GM21619 (cell line): ENCODE results near the gene RASAL1.

Experiments used
- ATAC-seq: cut with Tn5 transposase; IDR thresholded peaks from one replicate; pipeline ENCODE4 v1.9.1; 2021; ENCODE audit not compliant: unreplicated experiment

RASAL1 gene

DNA sequence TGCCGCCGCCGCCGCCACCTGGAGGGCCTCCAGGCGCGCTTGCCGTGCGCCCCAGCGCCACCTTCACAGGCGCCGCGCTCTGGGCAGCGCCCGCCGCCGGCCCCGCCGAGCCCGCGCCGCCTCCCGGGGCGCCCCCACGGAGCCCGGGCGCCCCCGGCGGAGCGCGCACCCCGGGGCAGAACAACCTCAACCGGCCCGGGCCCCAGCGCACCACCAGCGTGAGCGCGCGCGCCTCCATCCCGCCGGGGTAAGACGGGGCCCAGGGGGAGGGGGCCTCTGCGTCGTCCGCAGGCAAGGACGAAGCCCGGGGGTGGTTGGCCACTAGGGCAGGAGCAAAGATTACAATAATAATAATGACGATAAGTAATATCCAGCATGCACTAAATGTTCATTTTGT is 57.7 kb downstream of the RASAL1 start:
- no peak for ATAC-seq

DNA sequence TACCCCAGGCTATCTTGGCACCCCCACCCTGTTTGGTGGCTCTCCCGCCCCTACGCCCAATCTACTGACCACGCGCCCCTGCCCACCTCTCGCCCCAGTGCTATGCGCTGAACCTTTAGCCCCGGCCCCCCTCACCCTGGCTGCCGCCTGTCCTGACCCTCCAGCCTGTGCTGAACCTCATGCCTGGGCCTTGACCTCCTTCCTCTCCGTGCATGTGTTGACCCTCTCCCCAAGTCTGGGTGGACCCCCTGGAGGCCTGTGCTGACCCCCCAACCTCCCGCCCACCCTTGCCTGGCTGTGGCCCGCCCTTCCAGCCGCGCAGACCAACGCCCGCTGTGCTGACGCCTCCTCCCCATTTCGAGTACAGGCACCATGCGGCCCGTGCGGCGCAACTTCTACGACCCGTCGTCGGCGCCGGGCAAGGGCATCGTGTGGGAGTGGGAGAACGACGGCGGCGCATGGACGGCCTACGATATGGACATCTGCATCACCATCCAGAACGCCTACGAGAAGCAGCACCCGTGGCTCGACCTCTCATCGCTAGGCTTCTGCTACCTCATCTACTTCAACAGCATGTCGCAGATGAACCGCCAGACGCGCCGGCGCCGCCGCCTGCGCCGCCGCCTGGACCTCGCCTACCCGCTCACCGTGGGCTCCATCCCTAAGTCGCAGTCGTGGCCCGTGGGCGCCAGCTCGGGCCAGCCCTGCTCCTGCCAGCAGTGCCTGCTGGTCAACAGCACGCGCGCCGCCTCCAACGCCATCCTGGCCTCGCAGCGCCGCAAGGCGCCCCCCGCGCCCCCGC is 58.3 kb downstream of the RASAL1 start:
- ATAC-seq: no peak

DNA sequence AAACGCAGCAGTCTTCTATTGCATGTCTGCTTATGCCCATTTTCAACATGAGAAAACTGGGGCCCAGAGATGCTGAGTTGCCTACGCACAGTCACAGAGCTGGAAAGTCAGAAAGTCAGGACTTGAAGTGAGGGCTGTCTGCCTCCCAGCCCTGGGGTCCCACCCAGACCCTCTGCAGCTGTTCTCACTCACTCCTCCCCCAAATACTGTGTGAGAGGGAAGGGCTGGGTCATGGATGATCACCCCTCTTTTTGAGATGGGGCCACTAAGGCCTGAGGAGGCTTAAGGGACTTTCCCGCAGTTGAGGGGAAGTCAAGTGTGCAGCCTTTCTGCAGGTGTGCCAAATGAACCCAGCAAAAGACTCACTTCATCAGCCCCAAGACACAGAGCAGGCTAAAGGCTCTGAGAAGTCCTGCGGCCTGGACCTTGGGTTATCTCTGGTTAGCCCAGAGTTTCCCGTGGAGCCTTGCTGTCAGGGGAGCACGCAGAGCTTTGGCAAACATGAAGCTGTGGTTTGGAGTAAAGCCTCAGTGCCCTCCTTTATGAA is 60.4 kb downstream of the RASAL1 start:
- ATAC-seq: peak; percentile 86

DNA sequence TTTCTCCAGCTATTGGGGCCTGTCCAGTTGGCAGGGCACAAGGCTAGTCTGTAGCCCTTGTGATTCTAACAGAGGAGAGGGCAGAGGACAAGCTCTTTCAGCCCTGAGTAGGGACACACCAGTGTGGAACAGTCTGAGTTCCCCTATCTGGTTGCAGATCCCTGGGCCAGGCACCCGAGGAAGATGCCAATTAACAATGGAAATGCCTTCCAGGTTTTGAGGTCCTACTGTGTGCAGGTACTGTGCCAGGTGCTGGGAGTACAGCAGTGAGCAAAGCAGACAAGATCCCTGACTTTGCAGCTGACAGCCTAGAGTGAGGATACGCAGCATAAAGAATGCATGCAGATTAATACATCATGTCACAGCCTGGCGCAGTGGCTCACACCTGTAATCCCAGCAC is 62.0 kb downstream of the RASAL1 start:
- no peak for ATAC-seq

DNA sequence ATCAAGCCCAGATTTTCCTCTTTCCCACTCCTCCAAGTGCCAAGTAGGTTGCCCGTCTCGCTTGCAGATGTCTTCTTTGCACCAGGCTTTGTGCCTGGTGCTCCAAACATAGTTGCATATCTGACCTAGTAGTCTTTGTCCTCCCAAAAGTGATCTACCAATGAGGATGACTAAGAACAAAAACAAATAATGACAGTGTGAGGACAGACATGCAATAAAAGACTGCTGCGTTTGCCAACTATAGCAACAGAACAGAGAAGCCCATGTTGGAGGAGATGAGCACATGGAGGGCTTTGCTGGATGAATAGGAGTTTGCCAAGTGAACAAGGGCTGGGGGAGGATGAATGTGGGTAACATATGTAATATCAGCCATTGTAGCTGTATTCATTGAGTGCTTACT is 63.4 kb downstream of the RASAL1 start:
- no peak for ATAC-seq

DNA sequence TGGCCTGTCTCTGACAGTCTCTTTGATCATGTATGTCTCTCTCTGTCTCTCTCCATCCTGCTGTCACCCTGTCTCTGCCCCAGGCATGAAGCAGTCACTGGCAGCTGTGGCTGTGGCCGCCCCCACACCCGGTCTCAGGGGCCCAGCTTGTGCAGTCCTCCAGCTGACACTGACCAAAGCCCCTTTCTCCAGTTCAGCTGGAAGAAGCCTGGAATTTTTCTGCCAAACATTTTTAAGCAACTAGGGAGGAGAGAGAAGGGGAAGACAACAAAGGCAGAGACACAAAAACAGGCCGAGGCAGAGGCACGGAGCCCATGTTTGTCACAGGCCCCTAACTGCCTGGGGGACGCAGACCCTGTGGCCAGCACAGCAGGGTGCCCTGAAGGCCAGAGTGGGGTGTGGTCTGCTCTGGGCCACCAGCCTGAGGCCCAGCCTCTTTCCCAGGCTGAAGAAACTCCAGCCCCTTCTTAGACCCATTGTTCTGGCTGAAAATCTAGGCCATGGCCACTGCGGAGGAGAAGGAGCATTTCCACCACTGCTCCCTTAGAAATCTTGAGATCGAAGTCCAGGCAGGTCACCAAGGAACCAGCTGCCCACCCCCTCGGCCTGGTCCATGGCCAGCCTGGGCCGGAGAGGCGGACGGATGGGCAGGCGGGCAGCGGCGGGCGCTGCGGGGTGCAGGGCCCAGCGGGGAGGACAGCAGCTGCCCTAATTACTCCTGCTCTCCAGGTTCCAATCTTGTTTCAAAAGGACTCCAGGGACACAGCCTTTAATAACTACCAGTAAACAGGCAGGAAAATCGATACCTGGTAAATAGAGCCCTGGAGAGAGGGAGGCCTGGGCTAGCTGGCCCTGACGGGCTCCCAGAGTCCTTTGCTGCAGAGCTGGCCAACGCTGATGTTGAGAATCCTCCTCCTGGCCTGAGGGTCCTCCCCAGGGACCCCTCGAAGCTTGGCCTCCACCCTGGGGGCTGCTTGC is 64.1 kb downstream of the RASAL1 start:
- no peak for ATAC-seq

DNA sequence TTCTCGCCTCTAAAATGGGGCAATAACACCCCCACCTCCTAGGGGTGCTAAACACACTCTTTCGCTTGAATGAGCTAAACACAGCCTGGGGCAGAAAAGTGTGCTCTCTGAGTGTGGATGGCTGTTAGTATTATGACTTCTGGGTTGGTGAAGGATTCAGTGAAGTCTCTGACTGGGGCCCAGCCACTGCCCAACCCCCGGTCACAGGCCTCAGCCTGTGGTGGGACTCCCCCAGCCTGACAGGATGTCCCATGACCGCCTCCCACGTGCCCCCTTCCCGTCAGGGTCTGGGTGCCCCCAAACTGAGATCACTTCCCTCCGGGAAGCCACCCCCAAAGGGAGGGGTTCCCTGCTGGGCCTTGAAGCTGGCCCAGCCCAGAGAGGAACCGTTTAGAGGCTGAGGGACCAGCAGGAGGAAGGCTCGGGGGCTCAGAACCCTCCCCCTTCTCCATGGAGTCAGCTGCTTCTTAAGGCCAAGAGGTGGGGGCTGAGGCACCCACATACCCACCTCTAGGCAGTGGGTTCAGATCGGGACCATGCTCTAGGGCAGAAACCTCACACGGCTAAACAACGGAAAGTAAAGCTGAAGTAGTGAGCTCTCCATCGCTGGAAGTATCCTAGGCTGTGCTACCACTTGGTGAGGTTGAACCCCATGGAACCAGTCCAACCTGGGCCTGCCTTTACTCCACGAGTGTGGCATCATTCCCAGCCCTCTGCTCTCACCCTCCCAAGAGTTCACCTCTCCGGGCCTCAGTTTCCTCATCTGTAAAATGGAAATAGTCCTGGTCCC is 65.2 kb downstream of the RASAL1 start:
- ATAC-seq: peak; percentile 47

DNA sequence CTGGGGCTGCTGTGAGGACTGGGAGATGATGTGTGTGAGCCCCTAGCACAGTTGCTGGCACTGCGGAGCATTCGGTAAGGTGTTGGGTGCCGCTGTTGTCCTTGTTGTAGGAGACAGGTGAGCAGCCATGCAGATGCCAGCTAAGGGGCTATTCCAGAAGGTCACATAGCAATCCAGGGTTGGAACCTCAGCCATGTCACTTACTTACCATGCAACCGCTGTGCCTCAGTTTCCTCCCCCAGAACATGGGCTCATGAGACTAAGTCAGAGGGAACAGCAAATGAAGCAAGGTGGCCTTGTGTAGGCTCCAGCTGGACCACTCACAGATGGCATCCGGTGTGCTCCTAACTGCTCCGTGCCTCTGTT is 65.8 kb downstream of the RASAL1 start:
- peak; percentile 30 for ATAC-seq

DNA sequence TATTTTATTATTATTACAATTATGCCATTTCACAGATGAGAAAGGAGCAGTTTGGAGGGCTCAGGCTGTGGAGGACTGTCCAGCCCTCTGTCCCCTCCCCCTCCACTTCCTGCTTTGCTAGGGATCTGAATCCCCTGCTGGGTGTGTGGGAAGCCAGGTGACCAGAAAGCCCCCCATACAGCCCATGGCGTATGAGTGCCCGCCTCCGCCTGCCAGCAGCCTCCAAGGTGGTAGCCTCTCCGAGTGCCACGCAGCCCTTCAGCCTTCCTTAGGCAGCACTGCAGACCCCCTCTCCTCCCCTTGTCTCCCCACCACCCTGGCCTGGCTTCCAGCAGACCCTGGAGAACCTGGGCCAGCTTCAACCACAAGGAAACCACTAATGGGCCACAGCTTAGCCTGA is 66.4 kb downstream of the RASAL1 start:
- ATAC-seq: no peak

DNA sequence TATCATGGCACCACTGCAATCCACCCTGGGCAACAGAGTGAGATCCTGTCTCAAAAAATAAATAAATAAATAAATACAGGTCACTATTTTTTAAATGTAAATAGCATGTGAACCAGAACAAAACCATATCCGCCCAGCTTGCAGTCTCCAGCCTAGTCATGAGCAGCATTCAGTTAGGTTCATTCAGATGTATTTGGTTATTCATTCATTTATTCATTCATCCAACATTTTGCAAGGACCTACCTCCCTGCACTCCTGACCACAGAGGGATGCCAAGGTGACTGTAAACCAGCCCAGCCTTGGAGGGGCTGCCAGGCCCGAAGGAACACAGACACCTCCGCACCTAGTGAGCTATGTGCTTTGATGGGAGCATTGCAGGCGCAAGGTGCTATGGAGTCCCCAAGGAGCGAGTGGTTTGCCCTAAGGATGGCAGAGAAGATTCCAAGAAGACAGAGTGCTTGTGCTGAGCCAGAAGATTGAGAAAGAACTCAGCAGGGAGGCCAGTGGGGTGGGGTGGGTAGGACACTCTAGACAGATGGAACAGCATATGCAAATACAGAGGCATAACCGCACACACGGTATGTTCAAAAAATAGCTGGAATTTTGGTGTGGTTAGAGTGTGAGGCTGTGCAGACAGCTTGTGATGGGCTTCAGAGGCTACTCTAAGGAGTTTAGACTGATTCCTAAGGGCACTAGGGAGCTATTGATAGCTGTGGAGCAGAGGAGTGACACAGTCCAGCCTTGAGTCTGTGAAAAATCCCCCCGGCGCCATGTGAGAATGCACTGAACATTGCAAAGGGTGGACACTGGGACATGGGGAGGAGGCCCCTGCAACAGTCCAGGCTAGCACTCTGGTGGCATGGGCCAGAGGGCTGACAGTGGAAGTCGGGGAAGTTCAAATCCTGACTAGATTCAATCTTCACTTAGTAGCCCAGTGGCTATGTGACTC is 67.3 kb downstream of the RASAL1 start:
- no peak for ATAC-seq

DNA sequence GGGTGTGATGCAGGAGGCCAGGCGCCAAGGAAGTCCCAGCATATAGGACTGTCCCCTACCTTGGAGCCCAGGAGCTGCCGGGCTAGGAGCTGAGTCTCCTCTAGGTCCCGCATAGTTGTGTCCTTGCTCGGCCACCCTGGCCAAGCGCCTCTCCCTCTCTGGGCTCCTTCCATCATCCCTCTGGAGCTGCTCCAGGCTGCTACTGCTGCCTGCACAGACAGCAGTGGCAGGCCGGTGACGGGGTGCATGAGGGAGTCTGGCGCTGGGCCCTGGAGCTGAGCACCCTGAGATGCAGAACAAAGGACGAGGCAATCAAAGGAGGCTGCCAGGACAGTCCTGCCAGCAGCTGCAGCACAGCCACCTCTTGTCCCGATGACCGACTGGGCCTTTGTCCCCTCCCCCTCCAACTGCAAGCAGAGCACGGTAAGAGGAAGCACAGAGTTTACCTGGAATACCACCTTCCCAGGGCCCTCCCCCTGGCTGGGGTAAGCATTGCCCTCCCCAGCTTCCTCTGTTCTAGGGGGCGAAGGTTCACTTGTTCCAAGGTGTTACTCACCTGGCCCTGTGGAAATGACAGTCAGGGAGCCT is 68.7 kb downstream of the RASAL1 start:
- no peak for ATAC-seq

DNA sequence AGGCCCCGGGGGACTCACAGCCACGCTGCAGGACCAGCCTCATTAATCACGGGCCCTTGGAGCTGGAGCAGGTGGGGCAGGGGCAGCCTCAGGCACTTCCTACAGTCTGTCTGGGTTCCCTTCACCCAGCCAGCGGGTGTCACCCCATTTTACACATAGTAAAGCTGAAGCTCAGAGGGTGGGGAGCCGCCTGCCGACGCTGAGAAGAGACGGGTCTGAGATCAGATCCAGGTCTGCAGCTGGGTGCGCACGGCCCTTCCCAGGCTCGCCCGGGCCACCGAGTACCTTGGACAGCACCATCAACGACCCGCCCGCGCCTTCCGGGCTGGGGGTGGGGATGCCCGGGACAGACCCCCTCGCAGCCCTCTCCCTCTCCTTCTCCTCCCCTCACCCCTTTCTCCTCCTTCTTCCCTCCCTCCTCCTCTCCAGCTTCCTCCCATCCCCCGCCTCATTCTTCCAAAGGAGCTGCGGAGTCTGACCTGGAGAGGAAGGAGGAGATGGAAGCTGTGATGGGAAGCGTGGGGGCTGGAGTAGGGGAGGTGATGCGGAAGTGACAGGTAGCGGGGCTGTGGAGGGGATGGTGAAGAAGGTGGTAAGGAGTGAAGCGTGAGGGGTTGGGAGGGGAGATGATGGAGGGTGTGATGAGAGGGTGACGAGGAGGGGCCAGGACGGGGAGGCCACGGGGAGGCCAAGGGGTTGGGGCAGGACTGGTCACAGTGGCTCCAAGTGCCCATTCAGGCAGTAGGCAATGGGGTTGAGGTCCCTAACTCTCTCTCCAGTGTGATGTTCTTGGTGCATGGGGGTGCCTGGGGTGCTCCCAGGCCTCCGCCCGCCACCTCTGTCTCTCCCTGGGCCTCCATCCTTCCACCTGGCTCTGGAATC is 70.2 kb downstream of the RASAL1 start:
- ATAC-seq: no peak

DNA sequence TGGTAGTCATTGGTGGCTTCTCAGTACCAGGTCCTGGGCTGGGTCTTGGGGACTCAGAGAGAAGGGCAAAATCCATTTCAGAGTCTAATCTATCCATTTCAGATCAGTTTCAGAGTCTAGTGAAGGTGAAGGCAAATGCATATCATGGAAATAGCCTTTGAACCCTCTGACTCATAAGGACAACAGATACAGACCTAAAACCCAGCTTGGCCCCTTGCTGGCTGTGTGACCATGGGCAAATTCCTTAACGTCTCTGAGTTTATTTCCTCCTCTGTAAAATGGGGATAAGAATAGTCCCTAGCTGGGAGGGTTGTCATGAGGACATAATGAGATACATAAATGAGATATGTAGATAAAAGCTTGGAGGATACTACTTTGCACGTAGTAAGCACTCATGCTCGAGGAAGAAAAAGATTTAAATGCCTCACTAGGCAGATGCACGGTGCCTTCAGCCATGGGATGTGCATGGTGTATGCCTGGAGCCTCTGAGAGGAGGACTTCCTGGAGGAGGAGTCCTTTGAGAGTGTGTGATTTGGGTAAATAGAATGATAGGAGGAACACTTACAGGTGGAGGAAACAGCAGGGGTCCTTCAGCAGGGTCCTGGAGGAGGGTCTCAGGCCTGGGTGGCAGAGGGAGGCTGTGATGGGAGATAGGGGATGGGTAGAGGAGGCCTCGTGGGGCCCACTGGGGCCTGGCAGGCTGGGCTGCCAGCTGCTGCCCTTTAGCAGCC is 71.0 kb downstream of the RASAL1 start:
- no peak for ATAC-seq

DNA sequence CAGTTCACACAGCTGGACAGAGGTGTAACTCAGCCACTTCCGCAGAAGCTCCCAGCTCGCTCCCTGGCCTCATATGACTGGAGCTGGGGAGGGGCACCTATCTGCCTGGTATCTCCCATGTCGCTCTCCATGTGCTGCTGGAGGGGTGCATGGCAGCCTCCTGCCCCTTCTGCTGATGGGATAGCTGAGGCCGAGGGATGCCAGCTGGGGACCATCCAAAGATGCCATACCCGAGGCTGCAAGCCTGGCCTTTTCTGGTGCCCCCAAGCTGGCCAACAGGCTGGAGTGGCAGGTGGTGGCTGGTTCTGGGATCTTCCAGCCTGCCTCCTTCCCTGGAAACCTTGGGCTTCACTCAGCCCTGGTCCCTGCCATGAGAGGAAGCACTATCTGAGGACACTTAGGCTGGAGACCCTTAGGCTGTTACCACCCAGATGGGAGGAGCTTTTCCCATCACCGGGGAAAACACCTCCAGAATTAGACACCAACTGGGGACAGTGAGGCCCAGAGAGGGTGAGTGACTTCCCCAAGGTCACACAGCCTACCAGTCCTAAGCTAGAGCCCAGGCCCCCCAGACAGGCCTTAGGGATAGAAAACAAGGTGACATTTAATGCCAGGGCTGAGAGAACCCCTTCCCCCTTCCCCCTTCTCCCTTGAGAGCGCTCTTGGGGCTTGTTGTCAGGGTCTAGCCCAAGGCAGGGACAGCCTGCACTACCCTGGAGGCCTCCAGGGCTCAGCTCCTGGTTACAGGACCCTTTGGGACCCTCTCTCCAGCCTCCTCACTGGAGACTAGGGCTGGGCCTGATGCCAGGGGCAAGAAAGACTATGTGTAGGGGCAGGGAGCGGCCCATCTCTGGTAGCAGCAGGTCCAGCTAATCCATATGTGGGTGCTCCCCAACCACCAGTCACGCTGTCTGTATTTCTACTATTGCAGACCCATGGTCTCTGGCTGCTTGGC is 71.9 kb downstream of the RASAL1 start:
- ATAC-seq: no peak

DNA sequence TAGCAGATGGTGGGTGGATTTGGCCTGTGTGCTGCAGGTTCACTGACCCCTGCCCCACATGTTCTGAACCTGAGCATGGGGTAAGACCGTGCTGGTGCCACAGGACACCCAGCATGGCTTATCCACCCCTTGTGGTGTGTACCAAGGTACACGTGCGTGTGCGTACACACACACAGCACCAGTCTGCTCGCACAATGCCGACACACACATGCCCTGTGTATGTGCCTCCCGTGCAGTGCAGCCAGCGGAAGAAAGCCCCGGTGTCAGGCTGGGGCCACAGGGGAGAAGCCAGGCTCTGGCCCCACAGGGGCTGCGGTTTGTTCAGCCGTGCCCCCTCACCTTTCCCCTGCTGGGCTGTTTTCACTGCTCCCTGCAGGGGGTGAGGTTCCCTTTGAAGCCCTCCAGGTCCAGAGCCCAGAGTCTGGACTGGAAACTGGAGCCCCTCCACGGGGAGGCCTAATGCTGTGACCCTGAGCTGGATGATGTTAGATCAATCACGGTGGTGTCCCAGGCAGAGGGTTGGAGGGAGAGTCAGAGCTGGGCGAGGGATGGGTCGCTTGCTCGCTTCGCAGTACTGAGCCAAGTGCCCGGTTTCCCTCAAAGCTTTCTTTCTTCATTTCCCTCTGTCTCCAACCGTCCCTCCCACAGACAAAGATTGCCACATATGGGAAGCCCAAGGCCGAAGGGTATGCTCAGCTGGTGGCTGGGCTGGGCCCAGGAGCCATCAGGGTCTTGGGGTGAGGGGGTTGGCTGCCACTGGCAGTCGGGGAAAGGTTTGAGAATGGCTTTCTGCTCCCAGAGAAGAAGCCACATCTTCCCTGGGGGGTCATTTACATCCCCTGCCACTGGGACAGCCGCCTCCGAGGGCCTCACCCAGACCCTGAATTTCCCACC is 72.8 kb downstream of the RASAL1 start:
- ATAC-seq: no peak
